ENCODE results near the gene IP6K3. TPM values are rescaled to one million over a fixed set of nuclear protein-coding genes. Genes with fewer than 3 reads are reported as not detected.

IP6K3 gene
- total and polyA plus RNA-seq, 5 donors: 10.0 to 44.4 (median 26.1) TPM

- no peak overlapping the region for H3K4me3 ChIP-seq (ENCODE audit: low read length)
These were observed 16.1 kb downstream of the IP6K3 start for GRCh38 chr6:33730611-33731010.

GRCh38 chr6:33729059-33729458 is 17.6 kb downstream of the IP6K3 start:
- ATAC-seq (no peak), DNase-seq (no peak)
- 89% methylated on average over 6 of the region's 6 CpGs for WGBS
- no peaks in the 10 kb centered on the region for H3K9me3 ChIP-seq (ENCODE audit: control insufficient read depth, low read length)
- H3K27ac ChIP-seq (ENCODE audit: low read length): peak overlapping the region; percentile 80
- intact Hi-C loops (cut with DNase I): no loop called here
- H3K4me3 ChIP-seq (ENCODE audit: low read length): no peak overlapping the region
- peaks cover 12% of the 10 kb centered on the region for H3K4me1 ChIP-seq (ENCODE audit: control insufficient read depth, insufficient read depth, low read length)
- no peaks in the 10 kb centered on the region for H3K27me3 ChIP-seq (ENCODE audit: control insufficient read depth, insufficient read depth)

More at GRCh38 chr6:33730611-33731010, 16.1 kb downstream of the IP6K3 start:
- DNase-seq (peak in 1 of 3 donors; percentile 50), ATAC-seq (peak; percentile 4 to 12)
- Histone ChIP-seq H3K4me1 (ENCODE audit: control insufficient read depth, insufficient read depth, low read length) (peaks cover 12% of the 10 kb centered on the region), H3K27me3 (ENCODE audit: control insufficient read depth, insufficient read depth) (no peaks in the 10 kb centered on the region), H3K27ac (ENCODE audit: low read length) (peak overlapping the region; percentile 54), H3K9me3 (ENCODE audit: control insufficient read depth, low read length) (no peaks in the 10 kb centered on the region)
- intact Hi-C loops (cut with DNase I): no loop called here
- 70% methylated on average over 10 of the region's 10 CpGs for WGBS

GRCh38 chr6:33728438-33728837 is 18.3 kb downstream of the IP6K3 start:
- ATAC-seq (peak; percentile 72 to 78), DNase-seq (peak in 2 of 3 donors; percentile 49 to 74)
- H3K27me3 ChIP-seq (ENCODE audit: control insufficient read depth, insufficient read depth): no peaks in the 10 kb centered on the region
- no peaks in the 10 kb centered on the region for H3K9me3 ChIP-seq (ENCODE audit: control insufficient read depth, low read length)
- peak overlapping the region; percentile 80 for H3K27ac ChIP-seq (ENCODE audit: low read length)
- 73% methylated on average over 11 of the region's 11 CpGs for WGBS
- H3K4me3 ChIP-seq (ENCODE audit: low read length): no peak overlapping the region
- intact Hi-C loops (cut with DNase I): no loop called here
- H3K4me1 ChIP-seq (ENCODE audit: control insufficient read depth, insufficient read depth, low read length): peaks cover 14% of the 10 kb centered on the region

- peak; percentile 55 to 81 (median 77) for DNase-seq
- no peak overlapping the region for H3K4me3 ChIP-seq (ENCODE audit: low read length)
- peak overlapping the region; percentile 80 for H3K27ac ChIP-seq (ENCODE audit: low read length)
- peaks cover 14% of the 10 kb centered on the region for H3K4me1 ChIP-seq (ENCODE audit: control insufficient read depth, insufficient read depth, low read length)
- intact Hi-C loops (cut with DNase I): no loop called here
- H3K9me3 ChIP-seq (ENCODE audit: control insufficient read depth, low read length): no peaks in the 10 kb centered on the region
- no peaks in the 10 kb centered on the region for H3K27me3 ChIP-seq (ENCODE audit: control insufficient read depth, insufficient read depth)
- WGBS: 69% methylated on average over 11 of the region's 11 CpGs
- peak; percentile 45 to 56 for ATAC-seq
These were observed 18.8 kb downstream of the IP6K3 start for GRCh38 chr6:33727932-33728331.

- WGBS: 55% methylated on average over 7 of the region's 7 CpGs
These were observed 19.6 kb downstream of the IP6K3 start for GRCh38 chr6:33727126-33727525.

GRCh38 chr6:33726696-33727095 is 20.0 kb downstream of the IP6K3 start:
- Histone ChIP-seq H3K4me1 (ENCODE audit: control insufficient read depth, insufficient read depth, low read length) (peaks cover 12% of the 10 kb centered on the region), H3K27me3 (ENCODE audit: control insufficient read depth, insufficient read depth) (no peaks in the 10 kb centered on the region), H3K27ac (ENCODE audit: low read length) (no peak overlapping the region), H3K4me3 (ENCODE audit: low read length) (no peak overlapping the region), H3K9me3 (ENCODE audit: control insufficient read depth, low read length) (no peaks in the 10 kb centered on the region)
- intact Hi-C loops (cut with DNase I): no loop called here
- ATAC-seq (no peak), DNase-seq (peak in 1 of 3 donors; percentile 48)
- WGBS: 94% methylated on average over 15 of the region's 15 CpGs

More at GRCh38 chr6:33727126-33727525, 19.6 kb downstream of the IP6K3 start:
- Histone ChIP-seq H3K27me3 (ENCODE audit: control insufficient read depth, insufficient read depth) (no peaks in the 10 kb centered on the region), H3K9me3 (ENCODE audit: control insufficient read depth, low read length) (no peaks in the 10 kb centered on the region), H3K4me3 (ENCODE audit: low read length) (no peak overlapping the region), H3K27ac (ENCODE audit: low read length) (no peak overlapping the region), H3K4me1 (ENCODE audit: control insufficient read depth, insufficient read depth, low read length) (peaks cover 12% of the 10 kb centered on the region)
- DNase-seq (no peak), ATAC-seq (no peak)
- intact Hi-C loops (cut with DNase I): no loop called here

- no peak overlapping the region for H3K4me3 ChIP-seq (ENCODE audit: low read length)
- H3K27me3 ChIP-seq (ENCODE audit: control insufficient read depth, insufficient read depth): no peaks in the 10 kb centered on the region
- no peaks in the 10 kb centered on the region for H3K9me3 ChIP-seq (ENCODE audit: control insufficient read depth, low read length)
- ATAC-seq (no peak), DNase-seq (peak in 1 of 3 donors; percentile 37)
- peaks cover 10% of the 10 kb centered on the region for H3K4me1 ChIP-seq (ENCODE audit: control insufficient read depth, insufficient read depth, low read length)
- no peak overlapping the region for H3K27ac ChIP-seq (ENCODE audit: low read length)
- intact Hi-C loops (cut with DNase I): no loop called here
- WGBS: 91% methylated on average over 7 of the region's 7 CpGs
These were observed 20.6 kb downstream of the IP6K3 start for GRCh38 chr6:33725891-33726673.

GRCh38 chr6:33725222-33725621 is 21.5 kb downstream of the IP6K3 start:
- Histone ChIP-seq H3K27ac (ENCODE audit: low read length) (no peak overlapping the region), H3K4me1 (ENCODE audit: control insufficient read depth, insufficient read depth, low read length) (peaks cover 10% of the 10 kb centered on the region), H3K9me3 (ENCODE audit: control insufficient read depth, low read length) (no peaks in the 10 kb centered on the region), H3K27me3 (ENCODE audit: control insufficient read depth, insufficient read depth) (no peaks in the 10 kb centered on the region), H3K4me3 (ENCODE audit: low read length) (no peak overlapping the region)
- DNase-seq: peak in 1 of 3 donors; percentile 45
- intact Hi-C loops (cut with DNase I): no loop called here
- WGBS: 92% methylated on average over 13 of the region's 14 CpGs
- ATAC-seq: no peak

GRCh38 chr6:33724102-33725023 is 22.3 kb downstream of the IP6K3 start:
- ATAC-seq (no peak), DNase-seq (no peak)
- Histone ChIP-seq H3K4me1 (ENCODE audit: control insufficient read depth, insufficient read depth, low read length) (peaks cover 10% of the 10 kb centered on the region), H3K4me3 (ENCODE audit: low read length) (no peak overlapping the region), H3K27me3 (ENCODE audit: control insufficient read depth, insufficient read depth) (no peaks in the 10 kb centered on the region), H3K27ac (ENCODE audit: low read length) (no peak overlapping the region), H3K9me3 (ENCODE audit: control insufficient read depth, low read length) (no peaks in the 10 kb centered on the region)
- intact Hi-C loops (cut with DNase I): no loop called here
- 70% methylated on average over 13 of the region's 13 CpGs for WGBS

GRCh38 chr6:33723371-33724085 is 23.2 kb downstream of the IP6K3 start:
- no peak overlapping the region for H3K4me3 ChIP-seq (ENCODE audit: low read length)
- H3K9me3 ChIP-seq (ENCODE audit: control insufficient read depth, low read length): no peaks in the 10 kb centered on the region
- no peaks in the 10 kb centered on the region for H3K27me3 ChIP-seq (ENCODE audit: control insufficient read depth, insufficient read depth)
- peaks cover 7% of the 10 kb centered on the region for H3K4me1 ChIP-seq (ENCODE audit: control insufficient read depth, insufficient read depth, low read length)
- no peak for ATAC-seq
- no peak for DNase-seq
- intact Hi-C loops (cut with DNase I): no loop called here
- no peak overlapping the region for H3K27ac ChIP-seq (ENCODE audit: low read length)
- 49% methylated on average over 3 of the region's 3 CpGs for WGBS
